Fibroblast of the conjunctiva (primary cell): Measurements from ENCODE around the gene DISP3.

Experiments used
- DNase-seq: peaks from one replicate; pipeline ENCODE4 v3.0.0-alpha.2; 2010; ENCODE audit warnings: low read depth

Gene DISP3

GRCh38 chr1:11461531-11462137, 17.3 kb upstream of the DISP3 start:
- DNase-seq, result no peak

GRCh38 chr1:11462224-11462923, 16.6 kb upstream of the DISP3 start:
- no peak for DNase-seq

GRCh38 chr1:11463177-11463576, 15.8 kb upstream of the DISP3 start:
- no peak for DNase-seq

GRCh38 chr1:11465307-11465706, 13.6 kb upstream of the DISP3 start:
- no peak for DNase-seq

GRCh38 chr1:11466416-11466815, 12.5 kb upstream of the DISP3 start:
- no peak for DNase-seq

GRCh38 chr1:11468878-11469277, 10.1 kb upstream of the DISP3 start:
- no peak for DNase-seq

- DNase-seq, result no peak
Measured at GRCh38 chr1:11470912-11471311, 8.0 kb upstream of the DISP3 start.

GRCh38 chr1:11471473-11471872, 7.5 kb upstream of the DISP3 start:
- no peak for DNase-seq

- no peak for DNase-seq
Measured at GRCh38 chr1:11472284-11472683, 6.7 kb upstream of the DISP3 start.

- DNase-seq, result no peak
Measured at GRCh38 chr1:11472741-11473140, 6.2 kb upstream of the DISP3 start.

- DNase-seq, result no peak
Measured at GRCh38 chr1:11473491-11474034, 5.4 kb upstream of the DISP3 start.

- DNase-seq, result no peak
Measured at GRCh38 chr1:11474826-11475225, 4.1 kb upstream of the DISP3 start.

GRCh38 chr1:11475748-11476147, 3.2 kb upstream of the DISP3 start:
- no peak for DNase-seq

- no peak for DNase-seq
Measured at GRCh38 chr1:11479375-11479979, 522 bp downstream of the DISP3 start.

- DNase-seq, result no peak
Measured at GRCh38 chr1:11481019-11481418, 2.1 kb downstream of the DISP3 start.

- DNase-seq, result no peak
Measured at GRCh38 chr1:11482198-11482597, 3.2 kb downstream of the DISP3 start.

- DNase-seq, result no peak
Measured at GRCh38 chr1:11482701-11483479, 3.9 kb downstream of the DISP3 start.

- DNase-seq, result no peak
Measured at GRCh38 chr1:11483581-11484320, 4.8 kb downstream of the DISP3 start.

GRCh38 chr1:11484321-11484655, 5.3 kb downstream of the DISP3 start:
- DNase-seq, result no peak

- DNase-seq, result no peak
Measured at GRCh38 chr1:11485191-11485590, 6.2 kb downstream of the DISP3 start.

GRCh38 chr1:11486231-11487009, 7.5 kb downstream of the DISP3 start:
- no peak for DNase-seq
